GM19395 (cell line): ENCODE data around the gene AHCYL1.
"Not testable (repeated sequence)": the region's sequence is repeated elsewhere in the genome, so short reads cannot be mapped to it uniquely, and the experiment has no call there.

Source experiments
- ATAC-seq: cut with Tn5 transposase; IDR thresholded peaks from one replicate; pipeline ENCODE4 v1.9.1; 2021; ENCODE audit warnings: mild to moderate bottlenecking, moderate library complexity; ENCODE audit not compliant: unreplicated experiment

Gene AHCYL1

DNA sequence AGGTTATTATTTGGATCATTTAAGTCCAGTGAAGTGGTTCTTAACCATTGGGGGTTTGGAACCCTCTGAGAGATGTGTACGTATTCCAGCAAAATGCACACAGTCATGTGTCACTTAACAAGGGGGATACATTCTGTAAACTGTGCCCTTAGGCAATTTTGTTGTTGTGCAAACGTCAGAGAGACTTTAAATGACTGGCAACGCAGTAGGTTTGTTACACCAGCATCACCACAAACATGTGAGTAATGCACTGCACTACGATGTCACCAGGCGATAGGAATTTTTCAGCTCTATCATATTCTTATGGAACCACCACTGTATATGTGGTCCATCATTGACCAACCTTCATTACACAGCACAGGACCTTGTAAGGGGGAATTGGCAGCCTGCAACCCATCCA is 11.9 kb downstream of the AHCYL1 start:
- no peak for ATAC-seq

DNA sequence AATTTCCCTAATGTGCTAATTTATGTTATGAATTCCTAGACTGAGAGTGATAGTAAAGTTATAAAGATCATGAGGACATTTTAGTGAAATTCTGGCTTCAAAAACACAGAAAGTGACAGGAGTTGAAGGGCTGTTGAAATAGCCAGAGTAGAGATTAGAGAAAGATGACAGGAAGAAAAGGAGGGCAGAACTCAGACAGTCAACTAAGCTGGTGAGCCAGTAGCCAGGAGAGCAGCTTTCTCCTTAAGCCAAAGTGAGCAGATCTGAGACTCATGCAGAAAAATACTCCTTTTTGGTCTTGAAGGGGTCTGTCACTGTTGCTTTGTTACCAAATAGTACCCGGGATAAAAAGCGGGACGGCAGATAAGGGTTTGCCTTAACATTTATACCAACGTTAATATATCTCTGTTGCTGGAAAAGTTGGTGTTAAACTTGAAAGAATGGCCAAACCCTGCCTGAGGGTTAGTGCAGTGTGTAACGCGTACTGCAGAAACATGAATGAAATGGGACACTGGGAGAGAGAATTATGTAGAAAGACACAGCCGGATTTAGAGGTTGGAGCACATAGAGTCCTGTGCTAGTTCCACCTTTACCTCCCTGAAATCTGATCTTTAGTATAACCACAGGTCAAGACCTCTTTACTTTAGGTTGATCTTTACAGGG is 12.8 kb downstream of the AHCYL1 start:
- no peak for ATAC-seq

DNA sequence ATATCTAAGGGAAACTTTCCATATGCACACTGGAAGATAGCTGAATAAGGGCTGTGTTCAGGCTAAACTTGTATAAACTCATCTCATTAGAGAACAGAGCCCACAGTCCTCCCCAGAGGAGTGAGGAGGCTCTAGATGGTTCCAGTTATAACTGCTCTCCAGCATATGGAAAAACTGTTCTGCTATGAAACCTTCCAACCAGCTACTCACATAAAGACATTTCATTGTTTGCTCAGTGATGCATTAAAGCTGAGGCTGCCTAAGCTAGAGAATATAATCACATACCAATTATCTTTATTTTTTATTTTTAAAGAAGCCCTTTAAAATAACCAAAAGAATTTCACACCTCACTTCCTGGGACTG is 13.3 kb downstream of the AHCYL1 start:
- no peak for ATAC-seq

DNA sequence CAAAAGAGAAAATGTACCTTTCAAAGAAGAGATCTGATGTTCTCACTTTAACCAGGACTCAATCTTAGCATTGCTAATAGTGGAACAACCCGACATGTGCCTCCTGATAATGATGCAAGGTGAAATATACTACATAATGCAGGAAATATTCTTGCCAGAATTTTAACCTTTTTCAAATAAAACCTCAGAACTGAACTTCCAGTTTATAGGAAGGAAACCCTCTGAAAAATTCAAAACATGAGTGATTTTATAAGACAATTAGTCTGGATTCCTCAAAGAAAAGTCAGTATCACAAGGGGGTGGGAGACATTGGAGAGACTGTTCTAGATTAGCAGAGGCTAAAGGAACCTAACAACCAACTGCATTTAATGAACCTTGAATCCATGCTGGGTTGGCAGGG is 18.1 kb downstream of the AHCYL1 start:
- ATAC-seq: no peak

DNA sequence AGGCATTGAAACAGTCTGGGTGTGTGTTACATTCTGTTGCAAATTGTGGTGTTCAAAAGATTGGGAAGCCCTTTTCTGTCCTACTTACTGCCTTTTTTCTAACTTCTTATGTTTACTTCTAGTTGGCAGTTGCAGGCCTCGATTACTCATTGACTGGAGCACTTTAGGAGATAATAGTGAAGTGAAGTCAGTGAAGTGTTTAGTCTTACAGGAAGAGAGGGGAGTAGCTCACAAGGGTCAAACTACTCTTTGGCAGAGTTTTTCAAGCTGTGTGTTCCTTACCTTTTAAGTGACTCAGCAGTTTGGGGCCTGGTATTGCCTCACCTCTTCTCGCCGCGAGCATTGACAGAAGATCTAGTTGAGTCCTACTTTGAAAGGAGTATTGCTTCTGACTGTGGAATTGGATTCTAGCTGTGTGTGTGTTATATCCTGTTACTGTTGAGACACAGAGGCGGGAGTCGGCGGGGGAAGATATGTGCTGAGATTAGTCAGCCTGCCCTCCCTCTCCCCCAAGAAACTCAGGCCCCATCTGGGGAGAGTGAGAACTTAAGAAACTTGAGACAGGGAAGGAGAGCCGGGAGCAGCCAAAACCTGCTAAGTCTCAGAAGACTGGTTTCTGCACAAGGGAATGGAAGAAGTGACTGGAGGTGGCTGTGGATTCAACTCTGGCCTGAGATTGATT is 19.3 kb downstream of the AHCYL1 start:
- ATAC-seq: peak; percentile 88

DNA sequence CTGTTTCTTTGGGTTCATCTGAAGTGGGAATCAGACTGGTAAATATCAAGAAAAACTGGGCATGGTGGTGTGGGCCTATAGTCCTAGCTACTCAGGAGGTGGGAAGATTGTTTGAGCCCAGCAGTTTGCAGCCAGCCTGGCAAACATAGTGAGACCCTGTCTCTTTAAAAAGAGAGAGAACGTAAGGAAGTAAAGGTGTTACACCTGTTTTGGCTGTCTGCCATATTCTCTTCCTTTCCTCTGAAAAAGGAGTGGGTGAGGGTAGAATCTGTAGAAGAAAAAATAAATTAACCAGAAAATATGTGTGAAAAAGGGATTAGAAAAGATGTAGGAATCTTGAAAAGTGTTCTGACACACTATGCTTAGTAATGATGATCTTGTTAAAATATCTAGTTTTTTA is 20.0 kb downstream of the AHCYL1 start:
- ATAC-seq: no peak

DNA sequence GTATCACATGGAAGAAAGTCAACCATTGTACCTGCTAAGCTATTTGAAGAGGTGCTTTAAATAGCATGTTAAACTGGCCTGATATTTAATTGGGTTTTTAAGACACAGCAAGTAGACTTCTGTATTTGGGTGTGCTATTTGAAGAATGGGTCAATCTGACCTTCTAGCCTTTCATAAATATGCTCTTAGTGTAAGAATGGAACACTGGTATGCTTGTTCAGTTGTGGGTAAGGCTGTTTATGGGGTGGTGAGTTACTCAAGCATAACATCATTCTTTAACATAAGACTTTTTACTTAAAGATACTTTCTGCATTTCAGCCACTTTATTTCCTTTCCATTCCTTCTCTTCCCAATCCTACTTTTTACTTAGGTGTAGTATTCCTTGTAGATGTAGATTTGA is 21.4 kb downstream of the AHCYL1 start:
- ATAC-seq: no peak

DNA sequence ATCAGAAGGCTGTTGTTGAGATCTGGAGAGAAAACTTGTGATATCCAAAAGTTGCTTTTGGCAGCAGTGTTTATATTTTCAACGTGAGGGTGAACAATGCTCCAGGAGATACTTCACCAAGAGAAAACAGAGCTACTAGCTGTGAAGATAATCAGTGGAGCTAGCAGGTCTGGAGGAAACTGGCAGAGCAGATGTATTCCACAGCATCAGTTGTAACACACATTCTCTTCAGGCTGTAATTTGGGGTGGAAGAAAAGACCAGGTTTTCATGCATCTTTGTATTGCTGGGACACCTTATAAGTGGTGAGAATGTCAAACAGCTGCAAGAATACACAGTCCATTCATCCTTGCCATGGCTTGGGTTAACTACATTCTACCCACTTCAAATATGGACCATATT is 22.0 kb downstream of the AHCYL1 start:
- ATAC-seq: no peak

DNA sequence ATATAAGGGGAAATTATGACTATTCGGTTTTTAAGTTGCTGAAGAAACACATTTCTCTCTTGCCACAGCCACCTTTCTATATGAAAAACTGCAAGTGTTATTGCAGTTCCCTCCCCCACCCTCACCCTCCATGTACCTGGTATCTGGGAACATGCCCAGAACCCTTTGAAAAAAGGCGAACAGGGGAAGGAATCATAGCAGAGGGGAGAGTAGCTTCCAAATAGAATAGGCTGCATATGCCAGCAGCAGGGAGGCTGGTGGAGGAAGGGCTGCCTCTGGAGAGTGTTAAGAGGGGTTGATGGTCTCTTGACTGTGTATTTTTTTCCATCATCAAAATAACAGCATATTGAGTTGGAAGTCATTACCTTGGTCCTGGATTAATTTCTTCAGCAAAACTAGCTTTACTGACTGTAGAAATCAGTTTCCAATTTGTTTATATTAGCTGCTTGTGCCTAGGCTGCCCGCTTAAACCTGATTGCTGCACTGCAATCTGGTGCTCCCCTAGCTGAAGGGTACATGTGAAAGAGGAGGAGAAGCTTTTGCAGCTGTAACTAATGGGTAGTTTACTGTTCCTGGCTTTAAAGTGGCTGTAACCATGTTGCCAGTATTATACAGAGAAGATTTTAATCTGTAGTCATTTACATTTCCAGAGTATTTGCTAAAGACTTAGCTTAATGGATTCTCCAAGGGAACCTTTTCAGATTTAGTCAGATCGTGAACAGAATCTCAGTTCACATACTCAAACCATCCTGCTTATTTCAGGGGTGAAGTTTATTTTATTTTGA is 22.7 kb downstream of the AHCYL1 start:
- no peak for ATAC-seq

DNA sequence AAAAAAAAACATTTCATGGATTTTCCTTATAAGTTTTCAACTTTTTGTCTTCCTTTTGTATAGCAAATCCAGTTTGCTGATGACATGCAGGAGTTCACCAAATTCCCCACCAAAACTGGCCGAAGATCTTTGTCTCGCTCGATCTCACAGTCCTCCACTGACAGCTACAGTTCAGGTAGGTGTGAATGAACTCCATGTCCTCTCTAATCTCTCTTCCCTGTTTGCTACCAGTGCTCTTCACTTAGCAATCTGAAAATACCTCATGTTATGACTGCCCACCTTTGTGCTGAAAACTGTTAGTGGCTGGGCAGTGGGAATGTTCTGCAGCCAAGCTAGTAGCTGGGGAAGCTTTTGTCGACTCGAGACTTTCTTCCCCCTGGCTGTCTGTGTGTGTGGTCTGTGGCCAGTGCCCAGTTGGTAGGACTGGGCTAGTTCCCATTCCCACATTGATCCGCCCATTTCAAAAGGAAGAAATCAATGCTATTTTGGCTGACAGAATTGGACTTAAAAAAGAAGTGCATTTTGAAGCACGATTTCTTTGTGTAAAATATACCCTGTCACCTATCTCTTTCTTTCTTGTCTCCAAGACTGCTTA is 24.5 kb downstream of the AHCYL1 start:
- no peak for ATAC-seq

DNA sequence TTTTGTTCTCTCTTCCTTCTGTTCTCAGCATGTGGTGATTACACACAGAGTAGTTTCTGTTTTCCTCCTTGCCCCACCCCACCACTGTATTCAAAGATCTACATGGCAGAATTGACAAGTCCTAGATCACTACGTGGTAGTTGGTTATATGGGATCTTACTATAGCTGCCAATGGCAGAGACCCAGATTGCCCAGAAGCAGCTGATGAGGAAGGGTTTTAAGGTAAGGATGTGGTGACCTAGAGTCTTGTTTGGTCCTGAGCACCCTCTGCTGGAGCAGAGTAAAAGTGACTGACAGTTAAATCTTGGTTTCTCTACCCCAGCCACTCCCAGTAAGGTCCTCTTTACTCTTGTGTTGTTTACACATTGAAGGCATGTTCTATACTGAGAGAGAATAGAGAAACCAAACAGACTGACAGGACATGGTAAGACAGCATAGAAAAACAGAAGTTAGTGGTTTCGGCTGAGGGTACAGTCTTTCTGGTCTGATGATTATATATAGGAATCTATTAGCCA is 27.0 kb downstream of the AHCYL1 start:
- peak; percentile 99 for ATAC-seq

DNA sequence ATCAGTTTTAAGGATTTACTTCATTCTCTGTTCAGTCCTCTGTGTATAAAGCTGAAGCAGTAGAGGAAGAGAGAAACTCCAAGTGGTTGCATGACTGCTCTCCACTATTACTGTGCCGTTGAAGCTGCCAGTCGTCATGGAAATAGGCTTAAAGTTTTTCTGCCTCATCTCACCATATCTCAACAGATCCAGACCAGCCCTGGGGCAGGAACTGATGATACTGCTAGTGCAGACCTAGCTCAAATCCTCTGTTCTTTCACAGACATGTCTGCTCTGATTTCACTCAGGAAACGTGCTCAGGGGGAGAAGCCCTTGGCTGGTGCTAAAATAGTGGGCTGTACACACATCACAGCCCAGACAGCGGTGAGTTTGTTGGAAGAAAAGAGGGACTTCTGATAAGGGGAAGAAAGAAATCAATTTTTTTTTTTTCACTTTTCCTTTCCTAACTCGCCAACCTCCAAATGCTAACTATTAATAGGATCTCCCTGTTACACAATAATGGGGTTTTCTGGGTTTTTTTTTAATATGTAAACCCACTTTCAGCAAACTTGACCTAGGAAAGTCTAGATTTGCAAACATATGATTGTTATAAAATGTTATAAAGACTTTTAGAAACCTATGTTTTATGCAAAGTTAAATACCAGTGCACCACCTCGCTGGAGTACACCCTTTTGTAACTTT is 27.7 kb downstream of the AHCYL1 start:
- peak; percentile 73 for ATAC-seq

DNA sequence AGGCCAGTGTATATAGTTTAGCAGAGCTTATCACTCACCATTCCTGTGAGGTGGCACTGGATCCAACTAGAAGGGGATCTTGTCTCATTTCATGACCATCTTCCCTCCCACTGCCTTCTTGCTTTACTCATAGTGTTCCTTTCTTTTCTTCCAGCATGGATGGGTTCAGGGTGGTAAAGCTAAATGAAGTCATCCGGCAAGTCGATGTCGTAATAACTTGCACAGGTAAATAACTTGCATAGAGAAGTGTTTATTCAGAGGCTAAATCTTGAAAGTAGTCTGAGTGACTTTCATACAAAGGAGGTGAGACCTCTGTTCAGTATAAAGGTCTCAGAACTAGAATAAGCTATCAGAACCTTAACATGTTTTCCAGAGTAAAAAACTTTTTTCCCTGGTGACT is 33.2 kb downstream of the AHCYL1 start:
- no peak for ATAC-seq

DNA sequence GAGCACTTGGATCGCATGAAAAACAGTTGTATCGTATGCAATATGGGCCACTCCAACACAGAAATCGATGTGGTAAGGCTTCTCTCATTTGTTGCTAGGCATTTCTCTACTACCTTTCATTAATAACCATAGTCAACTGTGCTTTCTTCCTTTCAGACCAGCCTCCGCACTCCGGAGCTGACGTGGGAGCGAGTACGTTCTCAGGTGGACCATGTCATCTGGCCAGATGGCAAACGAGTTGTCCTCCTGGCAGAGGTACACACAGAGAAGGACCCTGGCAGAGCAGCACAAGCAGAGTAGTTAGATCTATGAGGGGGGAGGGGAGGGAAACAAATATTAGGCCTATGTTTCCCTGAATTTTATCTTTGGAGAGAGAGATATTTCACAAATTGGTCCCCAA is 33.8 kb downstream of the AHCYL1 start:
- no peak for ATAC-seq

DNA sequence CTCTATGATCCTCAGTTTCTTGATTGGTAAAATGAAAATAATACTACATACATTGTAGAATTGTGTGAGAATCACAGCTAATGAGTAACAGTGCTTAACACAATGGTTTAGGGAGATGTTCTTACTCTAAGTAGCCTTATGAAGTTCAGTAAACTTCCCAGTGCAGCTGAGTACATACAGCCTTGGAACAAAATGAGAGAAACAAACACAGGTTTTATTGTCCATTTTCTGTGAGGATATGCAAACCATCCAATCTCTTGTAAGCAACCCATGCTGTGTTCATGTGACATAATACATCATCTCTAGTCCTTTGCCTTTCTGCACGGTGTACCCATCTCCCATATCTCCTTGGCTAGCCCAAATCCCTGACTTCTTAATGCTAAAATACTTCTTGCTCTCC is 35.2 kb downstream of the AHCYL1 start:
- ATAC-seq: no peak

DNA sequence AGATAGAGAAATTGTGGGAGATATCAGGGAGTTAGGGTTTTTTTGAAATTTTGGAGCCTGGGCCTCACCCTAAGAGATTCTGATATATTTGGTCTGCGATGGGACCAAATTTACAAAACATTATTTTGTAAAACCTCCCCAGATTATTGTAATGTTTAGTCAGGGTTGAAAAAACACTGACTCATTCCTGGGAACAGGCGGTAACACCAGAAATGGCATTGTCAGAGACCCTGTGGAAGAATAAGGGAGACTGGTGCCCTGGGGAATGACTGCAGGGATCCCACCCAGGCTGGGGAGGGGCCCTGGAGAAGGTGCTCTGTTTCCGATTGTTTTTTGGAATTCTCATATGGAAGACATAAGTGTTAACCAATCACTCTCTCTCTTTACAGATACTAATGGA is 36.7 kb downstream of the AHCYL1 start:
- no peak for ATAC-seq

DNA sequence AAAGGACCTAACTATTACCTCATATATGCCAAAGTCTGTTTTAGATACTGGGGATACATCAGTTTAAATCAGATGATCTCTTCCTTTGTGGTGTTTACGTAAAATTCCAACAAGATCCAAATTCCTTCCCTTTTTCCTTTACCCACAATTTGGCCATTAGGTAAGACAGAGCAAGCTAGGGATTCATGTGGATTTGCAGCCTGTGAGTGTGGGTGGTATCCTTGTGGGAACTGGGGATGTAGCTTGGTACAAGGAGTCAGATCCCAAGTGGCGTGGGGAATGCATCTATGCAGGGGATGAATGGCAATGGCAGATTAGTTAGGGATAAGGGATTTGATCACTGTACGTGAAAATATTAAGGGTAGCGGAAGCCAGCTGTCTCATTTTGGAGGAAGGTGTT is 40.0 kb downstream of the AHCYL1 start:
- no peak for ATAC-seq

DNA sequence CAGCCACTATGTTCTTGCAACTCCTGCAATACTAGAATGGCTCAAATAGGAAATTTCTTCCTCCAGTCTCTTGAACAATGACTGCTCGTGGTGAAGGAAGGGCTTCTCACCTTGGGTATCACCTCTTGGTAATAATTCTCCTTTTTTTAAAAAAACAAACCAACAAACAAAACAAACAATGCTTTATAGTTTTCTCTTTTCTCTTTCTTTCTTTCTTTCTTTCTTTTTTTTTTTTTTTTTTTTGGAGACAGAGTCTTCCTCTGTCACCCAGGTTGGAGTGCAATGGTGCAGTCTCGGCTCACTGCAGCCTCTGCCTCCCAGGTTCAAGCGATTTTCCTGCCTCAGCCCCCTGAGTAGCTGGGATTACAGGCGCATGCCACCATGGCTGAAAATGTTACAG is 46.1 kb downstream of the AHCYL1 start:
- ATAC-seq: not testable (repeated sequence)

DNA sequence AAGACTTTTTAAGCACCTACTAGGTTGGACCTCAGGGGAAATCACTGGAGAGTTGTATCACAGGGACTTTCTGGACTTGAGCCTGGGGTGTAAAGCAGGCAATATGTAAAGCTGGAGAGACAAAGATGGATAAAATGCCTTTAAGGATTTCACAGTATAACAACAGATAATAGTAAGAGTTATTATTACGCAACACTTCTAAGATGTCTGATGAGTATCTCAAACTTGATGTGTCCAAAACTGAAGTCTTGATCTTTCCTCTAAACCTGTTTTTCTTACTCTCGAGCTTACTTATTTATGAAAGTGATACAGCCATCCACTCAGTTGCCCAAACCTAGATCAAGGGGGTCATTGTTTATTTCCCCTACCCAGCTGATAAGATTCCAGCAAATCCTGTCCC is 47.8 kb downstream of the AHCYL1 start:
- no peak for ATAC-seq

DNA sequence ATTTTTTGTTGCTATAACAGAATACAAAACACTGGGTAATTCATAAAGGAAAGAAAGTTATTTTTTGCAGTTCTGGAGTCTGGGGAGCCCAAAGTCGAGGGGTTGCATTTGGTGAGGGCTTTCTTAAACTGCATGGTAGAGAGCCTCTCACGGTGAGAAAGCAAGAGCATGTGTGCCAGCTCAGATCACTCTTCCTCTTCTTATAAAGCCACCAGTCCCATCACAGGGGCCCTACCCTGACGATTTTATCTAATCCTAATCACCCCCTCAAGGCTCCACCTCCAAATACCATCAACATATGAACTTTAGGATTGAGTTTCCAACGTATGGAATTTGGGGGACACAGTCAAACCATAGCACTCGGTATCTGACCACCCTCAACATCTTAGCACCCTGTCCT is 48.9 kb downstream of the AHCYL1 start:
- ATAC-seq: no peak

DNA sequence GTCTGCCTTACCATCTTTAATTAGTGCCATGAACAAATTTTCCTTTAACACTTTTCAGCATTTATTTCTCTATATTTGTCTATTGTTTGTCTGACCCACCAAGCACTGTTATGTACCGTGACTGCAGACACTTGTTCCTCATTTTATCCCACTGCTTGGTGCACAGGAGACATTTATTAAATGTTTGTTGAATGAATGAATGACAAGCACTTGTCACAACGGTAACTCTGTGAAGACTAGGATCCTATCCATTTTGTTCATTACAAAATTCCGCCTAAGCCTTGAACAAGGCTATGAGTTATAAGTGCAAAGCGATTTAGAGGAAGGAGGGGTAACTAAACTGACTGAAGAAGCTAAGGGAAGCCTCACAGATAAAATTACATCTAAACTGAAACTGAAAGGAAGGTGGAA is 49.5 kb downstream of the AHCYL1 start:
- no peak for ATAC-seq
